NCI-H146 treated with DMSO at 0.1 percent for 48 hours (cell line): Measurements from ENCODE around the gene LPP.

Experiments used
- DNase-seq: peaks from one replicate; lab custom pipeline; 2025; ENCODE audit not compliant: unreplicated experiment; lab: John Stamatoyannopoulos, UW

LPP gene

GRCh38 chr3:188219147-188219546, 65.2 kb downstream of the LPP start:
- DNase-seq, result no peak

DNA sequence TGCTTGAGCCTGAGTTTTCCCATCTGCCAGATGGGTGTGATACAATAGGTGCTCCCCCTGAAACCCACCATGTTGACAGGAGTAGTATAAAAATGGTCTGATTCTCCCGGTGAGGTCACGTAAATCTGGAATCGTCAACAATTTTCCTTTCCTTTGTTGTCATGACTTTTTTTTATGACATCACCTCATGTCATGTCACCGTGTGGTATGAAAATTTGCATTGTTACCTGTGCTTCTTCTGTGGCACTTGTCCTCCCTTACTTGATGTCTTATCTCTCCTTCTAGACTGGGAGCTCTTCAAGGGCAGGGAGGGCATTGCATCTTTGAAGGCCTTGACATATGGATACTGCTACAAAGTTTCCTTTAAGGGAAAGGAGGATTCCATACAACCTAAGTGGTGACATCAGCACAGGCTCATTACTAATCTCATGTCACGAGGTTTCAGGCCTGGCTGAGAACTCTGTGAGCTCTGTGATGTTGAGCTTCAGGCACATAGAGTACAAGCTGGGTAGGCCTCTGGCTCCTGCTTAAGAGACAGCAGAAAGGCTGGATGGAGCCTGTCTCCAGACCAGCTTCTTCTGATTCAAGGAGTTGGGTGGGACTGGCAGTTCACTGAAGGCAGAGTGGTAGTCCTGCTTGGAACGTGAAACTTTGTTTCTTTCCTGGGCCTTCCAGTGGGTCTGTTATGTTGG, 66.3 kb downstream of the LPP start:
- no peak for DNase-seq

- no peak for DNase-seq
These were observed 67.2 kb downstream of the LPP start for GRCh38 chr3:188220988-188221818.

DNA sequence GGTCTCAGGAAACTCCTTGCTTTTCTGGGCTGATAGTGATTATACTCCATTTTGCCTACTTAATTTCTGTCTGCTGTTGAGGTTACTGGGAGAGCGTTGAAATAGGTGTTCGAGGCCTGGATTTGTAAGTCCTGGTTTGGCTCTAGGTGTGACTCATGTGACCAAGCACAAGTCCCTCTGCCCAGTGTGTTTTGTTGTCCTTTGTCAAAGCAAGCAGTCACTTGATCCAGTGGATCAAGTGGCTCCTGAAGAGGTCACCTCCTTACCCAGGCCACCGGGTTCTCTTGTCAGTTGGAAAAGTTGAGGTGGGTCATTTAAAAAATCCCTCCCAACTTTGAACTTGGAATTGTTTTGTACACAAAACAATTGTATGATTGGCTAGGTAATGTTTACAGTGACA, 70.0 kb downstream of the LPP start:
- no peak for DNase-seq

DNA sequence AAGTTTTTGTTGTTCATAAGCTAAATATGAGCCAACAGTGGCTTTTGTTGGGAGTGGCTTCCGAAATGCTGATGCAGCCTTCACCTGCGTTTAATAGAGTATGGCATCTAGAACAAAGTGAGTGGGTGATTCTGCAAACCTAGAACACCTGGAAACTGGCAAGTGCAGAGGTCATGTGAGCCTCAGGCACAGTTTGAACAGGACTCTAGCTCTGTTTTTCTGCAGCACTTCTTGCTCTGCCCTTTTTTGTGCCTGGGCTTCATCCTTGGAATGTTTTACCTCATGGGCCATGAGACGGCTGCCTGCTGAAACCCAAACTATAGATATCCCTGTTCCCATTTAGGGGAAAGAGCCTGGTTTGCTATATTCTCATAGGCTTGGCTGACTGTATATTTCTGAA, 73.5 kb downstream of the LPP start:
- no peak for DNase-seq

DNA sequence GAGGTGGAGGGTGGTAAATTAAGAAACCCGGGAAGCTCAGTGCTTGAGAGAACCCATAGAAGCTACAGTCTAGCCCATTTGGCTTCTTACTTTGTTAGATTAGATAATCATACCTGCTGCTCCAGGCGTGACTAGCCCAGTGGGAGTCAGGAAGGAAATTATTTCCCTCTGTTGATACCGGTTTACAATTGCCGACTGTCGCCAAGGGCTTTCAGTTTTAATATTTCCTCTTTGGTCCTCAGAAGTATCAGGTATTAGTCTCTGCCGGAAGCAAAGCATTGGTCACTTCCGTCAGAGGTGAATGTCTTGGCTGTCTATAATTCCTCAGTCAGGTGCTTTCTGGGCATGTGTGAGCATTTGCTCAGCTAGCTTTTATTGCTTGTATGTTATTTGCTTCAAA, 75.2 kb downstream of the LPP start:
- no peak for DNase-seq

GRCh38 chr3:188229726-188230125, 75.8 kb downstream of the LPP start:
- no peak for DNase-seq

- DNase-seq, result no peak
These were observed 77.0 kb downstream of the LPP start for GRCh38 chr3:188230962-188231361.

- DNase-seq, result no peak
These were observed 77.5 kb downstream of the LPP start for GRCh38 chr3:188231456-188231855.

GRCh38 chr3:188232656-188233055, 78.7 kb downstream of the LPP start:
- DNase-seq, result no peak

DNA sequence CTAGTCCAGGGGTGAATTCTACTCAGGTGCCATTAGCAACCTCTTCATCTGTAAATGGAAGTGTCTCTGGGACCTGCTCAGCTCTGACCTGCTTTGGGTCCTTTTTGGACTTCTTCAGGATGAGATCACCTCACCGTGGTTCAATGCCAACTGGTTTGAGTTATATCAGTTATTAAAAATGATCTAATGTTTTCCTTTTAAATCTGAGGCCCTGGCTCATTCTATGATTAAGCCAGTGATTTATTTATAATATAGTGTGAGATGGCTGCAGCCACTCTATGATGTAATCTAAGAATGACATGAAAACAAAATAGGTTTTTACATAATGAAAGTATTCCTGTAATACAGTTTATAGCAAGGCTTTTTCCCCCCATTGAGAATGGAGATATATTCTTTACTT, 79.4 kb downstream of the LPP start:
- no peak for DNase-seq

DNA sequence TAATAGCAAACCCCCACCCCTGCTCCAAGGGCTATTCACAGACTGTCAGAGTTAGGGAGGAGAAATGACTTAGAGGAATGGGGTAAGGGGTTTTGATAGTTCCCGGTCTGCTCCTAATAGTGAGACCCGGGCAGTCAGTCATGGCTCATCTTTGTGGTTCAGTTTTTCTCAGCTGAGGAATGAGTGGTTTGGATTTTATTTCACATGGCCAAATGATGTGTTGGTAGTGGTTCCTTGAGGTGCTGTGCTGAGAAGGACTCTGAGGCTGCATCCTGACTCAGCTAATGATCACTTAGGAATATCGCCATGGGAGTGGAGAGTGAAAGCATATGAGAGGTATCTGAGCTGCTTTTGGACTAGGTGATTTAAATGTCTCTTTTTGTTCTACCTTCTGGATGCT, 80.2 kb downstream of the LPP start:
- no peak for DNase-seq

DNA sequence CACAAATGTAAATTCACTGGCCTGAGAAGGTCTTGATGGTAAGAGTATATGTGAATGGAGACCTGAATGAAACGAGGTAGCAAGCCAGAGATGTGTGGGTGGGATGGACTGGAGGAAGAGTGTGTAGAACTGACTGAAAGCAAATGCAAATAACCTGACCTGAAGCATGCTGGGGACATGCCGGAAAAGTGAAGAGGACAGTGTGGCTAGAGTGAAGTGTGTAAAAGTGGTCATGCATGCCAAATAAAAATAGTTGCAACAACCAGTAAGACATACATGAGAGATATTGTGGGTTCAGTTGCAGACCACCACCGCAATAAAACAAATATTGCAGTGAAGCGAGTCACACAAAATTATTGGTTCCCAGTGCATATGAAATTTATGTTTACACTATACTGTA, 82.3 kb downstream of the LPP start:
- no peak for DNase-seq

- no peak for DNase-seq
These were observed 85.1 kb downstream of the LPP start for GRCh38 chr3:188239035-188239434.

GRCh38 chr3:188239577-188239976, 85.6 kb downstream of the LPP start:
- no peak for DNase-seq

- DNase-seq, result no peak
These were observed 86.4 kb downstream of the LPP start for GRCh38 chr3:188240189-188240981.

- no peak for DNase-seq
These were observed 87.1 kb downstream of the LPP start for GRCh38 chr3:188241072-188241471.

DNA sequence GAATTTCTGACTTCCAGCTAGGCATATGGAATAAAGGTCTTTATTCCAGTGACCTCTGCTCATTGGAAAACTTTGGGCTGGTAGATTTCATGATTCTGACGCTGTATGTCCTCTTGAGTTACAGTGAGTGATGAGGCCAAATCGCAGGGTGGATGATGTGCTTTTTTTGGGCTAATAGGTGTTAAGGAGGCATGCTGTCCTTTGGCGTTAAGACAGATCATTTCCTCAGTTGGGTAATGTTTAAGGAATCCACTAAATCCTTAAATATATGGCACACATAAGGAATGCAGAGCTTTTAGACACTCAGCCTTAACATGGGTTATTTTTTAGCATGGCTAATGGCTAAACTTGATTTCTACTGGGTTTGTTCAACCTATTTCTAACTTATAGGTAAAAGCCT, 87.9 kb downstream of the LPP start:
- no peak for DNase-seq

DNA sequence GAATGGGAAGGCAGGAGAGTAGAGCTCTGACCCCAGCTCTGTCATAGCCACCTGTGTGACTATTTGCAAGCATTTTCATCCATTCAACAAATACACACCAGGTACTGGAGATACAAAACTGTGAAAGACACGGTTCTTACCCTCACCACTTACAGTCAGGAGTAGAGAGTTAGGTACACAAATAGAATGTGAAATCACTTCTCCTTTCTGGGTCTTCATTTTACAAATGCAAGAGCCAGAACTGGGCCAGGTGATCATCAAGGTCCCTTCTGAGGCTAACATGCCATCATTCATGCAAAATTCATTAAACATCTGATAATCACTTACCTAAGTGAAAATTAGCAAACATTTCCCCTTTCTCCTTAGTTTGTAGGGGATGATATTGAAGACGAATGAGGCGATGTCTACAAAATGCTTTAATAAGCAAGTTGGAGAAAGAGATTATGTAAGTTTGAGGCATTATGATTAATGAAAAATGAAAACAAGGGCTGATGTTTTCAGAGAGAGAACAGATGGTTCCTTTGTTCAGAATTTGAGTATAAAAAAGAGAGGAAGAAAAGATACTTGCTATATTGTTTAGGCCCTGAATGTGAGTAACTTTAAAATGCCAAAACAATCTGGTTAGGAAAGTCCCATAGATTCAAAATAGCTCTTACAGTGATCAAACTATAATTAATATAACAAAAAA, 88.6 kb downstream of the LPP start:
- DNase-seq, result no peak

DNA sequence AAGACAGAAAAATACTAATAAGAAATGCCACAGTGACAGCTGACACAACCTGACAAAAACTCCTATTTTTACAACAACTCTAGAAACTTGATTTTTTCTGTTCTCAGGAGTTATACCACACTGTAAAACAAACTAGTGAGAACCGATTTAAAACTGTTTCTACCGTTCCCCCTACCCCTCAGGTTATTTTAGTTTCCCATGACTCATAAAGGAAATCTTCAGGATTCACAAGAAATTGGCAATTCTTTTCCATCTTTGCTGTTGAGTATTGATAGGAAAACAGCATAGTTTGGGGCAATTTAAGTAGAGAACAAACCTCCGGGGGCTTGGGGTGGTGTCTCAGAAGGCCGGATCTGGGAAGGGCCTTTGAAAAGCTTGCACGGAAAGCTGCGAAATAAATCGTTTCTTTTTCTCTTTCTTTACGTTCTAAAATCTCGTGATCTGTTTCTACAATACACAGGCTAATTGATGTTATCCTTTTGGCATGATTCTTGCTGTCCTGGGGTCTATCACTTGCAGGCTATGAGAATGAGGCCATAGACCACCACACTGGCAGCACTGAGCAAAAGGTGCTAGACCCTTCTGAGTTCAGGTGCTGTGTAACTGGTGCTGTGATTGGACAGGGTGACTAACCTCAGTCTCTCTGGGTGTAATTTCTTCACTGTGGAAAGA, 89.3 kb downstream of the LPP start:
- DNase-seq, result no peak

GRCh38 chr3:188244395-188244861, 90.5 kb downstream of the LPP start:
- DNase-seq, result no peak
